ENCODE results near the gene UACA. TPM values are rescaled to one million over a fixed set of nuclear protein-coding genes. Genes with fewer than 3 reads are reported as not detected.

UACA gene
- total and polyA plus RNA-seq, 9 of the 15 experiments (the other 6 are each of a cell fraction or from before 2014, with no cell fraction given), result 0.06 to 0.33 (median 0.15) TPM; not detected in 5

DNA sequence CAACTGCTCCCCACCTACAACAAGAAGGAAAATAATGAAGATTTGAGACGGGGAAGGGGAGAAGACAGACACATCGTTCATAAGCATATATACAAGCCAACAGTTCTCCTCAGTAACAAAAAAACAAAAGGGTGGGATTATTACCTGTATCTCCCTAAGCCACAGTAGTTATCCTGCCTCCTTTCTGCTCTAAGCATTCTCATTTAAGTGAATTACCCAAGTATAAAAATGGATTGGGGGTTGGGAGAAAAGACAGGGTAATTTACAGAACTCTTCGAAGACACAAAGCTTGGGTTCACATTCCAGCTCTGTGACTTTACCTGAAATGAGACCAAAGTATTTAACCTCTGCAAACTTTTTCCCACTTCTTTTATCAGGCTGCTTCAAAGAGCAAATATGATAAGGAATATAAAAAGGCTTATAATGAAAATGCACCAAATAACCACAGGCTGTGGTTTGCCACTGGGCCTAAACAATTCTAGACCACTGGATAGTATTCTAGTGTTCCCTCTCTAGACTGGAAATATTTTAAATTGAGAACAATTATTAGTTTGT lies 64.4 kb downstream of the UACA start:
- ChIA-PET CTCF (ENCODE audit: low intra/inter-chr PET ratio) (no interaction called here), POLR2A (no interaction called here)
- Histone ChIP-seq H3K9ac (ENCODE audit: insufficient read depth in 1 of 2, low read depth in 2 of 2, low read length in 2 of 2) (no peak overlapping the region), H3K27me3 (ENCODE audit: control insufficient read depth in 2 of 2, insufficient read depth in 2 of 2, low read length in 2 of 2) (no peaks in the 10 kb centered on the region; a peak in 2 of 5 replicates), H3K4me2 (ENCODE audit: insufficient read depth, low read length) (no peak overlapping the region), H3K9me1 (ENCODE audit: control insufficient read depth, insufficient read depth, low read length) (no peaks in the 10 kb centered on the region), H3K79me2 (ENCODE audit: control insufficient read depth, insufficient read depth, low read length) (no peaks in the 10 kb centered on the region), H3K27ac (ENCODE audit: extremely low read depth, low read depth, low read length) (no peak overlapping the region), H3K36me3 (ENCODE audit: control insufficient read depth, insufficient read depth, low read length) (no peaks in the 10 kb centered on the region), H3K4me3 (no peak overlapping the region), H3K9me3 (replicated peaks; ENCODE audit: control insufficient read depth, insufficient read depth, low read depth, low read length) (no peaks in the 10 kb centered on the region), H3K4me1 (replicated peaks in 1 of 2; ENCODE audit: control insufficient read depth in 2 of 2, insufficient read depth in 2 of 2, low read length in 2 of 2) (no peaks in the 10 kb centered on the region), H4K20me1 (replicated peaks; ENCODE audit: control insufficient read depth, insufficient read depth, low read length) (no peaks in the 10 kb centered on the region), H2AFZ (ENCODE audit: low read depth, low read length) (no peak overlapping the region)
- no peak for ATAC-seq
- intact Hi-C loops (cut with micrococcal nuclease) (no loop called here), in situ Hi-C loops (cut with MboI) (no loop called here)
- FAIRE-seq, result no peak
- no TSS peak for BruUV-seq (replicated peaks)
- TF ChIP-seq PTBP1 (IDR thresholded peaks at IDR 0.05; ENCODE audit: low read depth, low read length) (no peak), KLF16 (IDR thresholded peaks at IDR 0.05) (no peak), MAFF (IDR thresholded peaks at IDR 0.05; ENCODE audit: low read length) (no peak), ATF1 (CRISPR knock-in tag; IDR thresholded peaks at IDR 0.05) (no peak), ATF1 (tag; IDR thresholded peaks at IDR 0.05) (no peak), E4F1 (CRISPR knock-in tag; IDR thresholded peaks at IDR 0.05; ENCODE audit: borderline replicate concordance) (no peak), SMARCA5 (IDR thresholded peaks at IDR 0.05) (no peak), GABPA (tag; conservative IDR thresholded peaks at IDR 0.05; ENCODE audit: low read depth) (no peak)
- TF ChIP-seq, protein P1, sequence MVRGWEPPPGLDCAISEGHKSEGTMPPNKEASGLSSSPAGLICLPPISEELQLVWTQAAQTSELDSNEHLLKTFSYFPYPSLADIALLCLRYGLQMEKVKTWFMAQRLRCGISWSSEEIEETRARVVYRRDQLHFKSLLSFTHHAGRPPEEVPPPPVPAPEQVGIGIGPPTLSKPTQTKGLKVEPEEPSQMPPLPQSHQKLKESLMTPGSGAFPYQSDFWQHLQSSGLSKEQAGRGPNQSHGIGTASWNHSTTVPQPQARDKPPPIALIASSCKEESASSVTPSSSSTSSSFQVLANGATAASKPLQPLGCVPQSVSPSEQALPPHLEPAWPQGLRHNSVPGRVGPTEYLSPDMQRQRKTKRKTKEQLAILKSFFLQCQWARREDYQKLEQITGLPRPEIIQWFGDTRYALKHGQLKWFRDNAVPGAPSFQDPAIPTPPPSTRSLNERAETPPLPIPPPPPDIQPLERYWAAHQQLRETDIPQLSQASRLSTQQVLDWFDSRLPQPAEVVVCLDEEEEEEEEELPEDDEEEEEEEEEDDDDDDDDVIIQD (CRISPR knock-in tag; IDR thresholded peaks at IDR 0.05), result no peak
- 0% methylated on average over 3 of the region's 3 CpGs for WGBS (ENCODE audit: insufficient coverage, low coverage, missing lambda C conversion rate)
- no peak for DNase-seq (ENCODE audit: extremely low read depth in 1 of 4, low spot score in 3 of 4)

Measured in K562 (cell line).